Measurements from ENCODE around the gene C16orf87.

C16orf87 gene

GRCh38 chr16:46772463-46772862 is 58.5 kb downstream of the C16orf87 start:
- Histone ChIP-seq H3K9me3 (ENCODE audit: insufficient read depth, low read depth, low read length) (no peaks in the 10 kb centered on the region; the same call in 1 of the 2 replicates), H3K9ac (ENCODE audit: low read depth, low read length, poor library complexity, severe bottlenecking) (no peak overlapping the region), H3F3A (ENCODE audit: low read depth) (no peaks in the 10 kb centered on the region), H3K4me3 (ENCODE audit: low read length, poor library complexity, severe bottlenecking) (no peak overlapping the region), H3K36me3 (ENCODE audit: insufficient read depth, low read length) (no peaks in the 10 kb centered on the region), H3K9me2 (replicated peaks; ENCODE audit: low read depth, low read length) (no peaks in the 10 kb centered on the region), H4K20me1 (ENCODE audit: insufficient read depth, low read length, poor library complexity, severe bottlenecking) (no peaks in the 10 kb centered on the region), H3K4me1 (ENCODE audit: insufficient read depth, low read length, poor library complexity, severe bottlenecking) (no peaks in the 10 kb centered on the region), H3K79me2 (ENCODE audit: insufficient read depth, low read length) (no peaks in the 10 kb centered on the region), H2AFZ (ENCODE audit: low read length) (no peak overlapping the region), H3K27me3 (ENCODE audit: insufficient read depth, low read length, poor library complexity, severe bottlenecking) (no peaks in the 10 kb centered on the region), H3K4me2 (ENCODE audit: low read depth, low read length, poor library complexity, severe bottlenecking) (no peak overlapping the region)
- no peak for TF ChIP-seq CTCF (conservative IDR thresholded peaks at IDR 0.05; ENCODE audit: low read length)
- no peak for TF ChIP-seq EZH2phosphoT487 (IDR thresholded peaks at IDR 0.05; ENCODE audit: borderline replicate concordance)

DNA sequence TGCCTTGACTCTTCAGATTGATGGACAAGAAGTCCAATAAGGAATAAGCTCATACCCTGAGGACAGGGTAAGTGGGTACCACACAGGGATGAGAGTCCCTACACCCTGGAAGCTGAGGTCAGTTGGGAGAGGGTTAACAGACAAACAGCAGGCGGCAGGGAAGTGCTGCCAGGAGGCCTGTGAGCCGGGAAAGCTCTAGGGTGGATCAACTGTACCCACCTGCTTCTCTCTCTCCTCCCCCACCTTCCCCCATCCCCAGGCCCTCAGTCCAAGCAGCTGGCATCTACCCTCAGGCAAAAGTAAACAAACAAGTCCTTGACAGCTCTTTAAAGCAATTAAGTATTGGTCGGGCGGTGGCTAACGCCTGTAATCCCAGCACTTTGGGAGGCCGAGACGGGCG is 62.2 kb downstream of the C16orf87 start:
- no peak overlapping the region for H3K9ac ChIP-seq (ENCODE audit: low read depth, low read length, poor library complexity, severe bottlenecking)
- no peaks in the 10 kb centered on the region for H3K36me3 ChIP-seq (ENCODE audit: insufficient read depth, low read length)
- no peaks in the 10 kb centered on the region for H4K20me1 ChIP-seq (ENCODE audit: insufficient read depth, low read length, poor library complexity, severe bottlenecking)
- H2AFZ ChIP-seq (ENCODE audit: low read length), result no peak overlapping the region
- H3K4me3 ChIP-seq (ENCODE audit: low read length, poor library complexity, severe bottlenecking), result no peak overlapping the region
- no peaks in the 10 kb centered on the region for H3K27me3 ChIP-seq (ENCODE audit: insufficient read depth, low read length, poor library complexity, severe bottlenecking)
- H3K79me2 ChIP-seq (ENCODE audit: insufficient read depth, low read length), result no peaks in the 10 kb centered on the region
- no peaks in the 10 kb centered on the region for H3K9me2 ChIP-seq (replicated peaks; ENCODE audit: low read depth, low read length)
- no peak overlapping the region for H3K4me2 ChIP-seq (ENCODE audit: low read depth, low read length, poor library complexity, severe bottlenecking)
- no peaks in the 10 kb centered on the region for H3K4me1 ChIP-seq (ENCODE audit: insufficient read depth, low read length, poor library complexity, severe bottlenecking)
- TF ChIP-seq CTCF (conservative IDR thresholded peaks at IDR 0.05; ENCODE audit: low read length) (no peak), EZH2phosphoT487 (IDR thresholded peaks at IDR 0.05; ENCODE audit: borderline replicate concordance) (no peak)
- no peaks in the 10 kb centered on the region; the same call in 1 of the 2 replicates for H3K9me3 ChIP-seq (ENCODE audit: insufficient read depth, low read depth, low read length)
- H3F3A ChIP-seq (ENCODE audit: low read depth), result no peaks in the 10 kb centered on the region

DNA sequence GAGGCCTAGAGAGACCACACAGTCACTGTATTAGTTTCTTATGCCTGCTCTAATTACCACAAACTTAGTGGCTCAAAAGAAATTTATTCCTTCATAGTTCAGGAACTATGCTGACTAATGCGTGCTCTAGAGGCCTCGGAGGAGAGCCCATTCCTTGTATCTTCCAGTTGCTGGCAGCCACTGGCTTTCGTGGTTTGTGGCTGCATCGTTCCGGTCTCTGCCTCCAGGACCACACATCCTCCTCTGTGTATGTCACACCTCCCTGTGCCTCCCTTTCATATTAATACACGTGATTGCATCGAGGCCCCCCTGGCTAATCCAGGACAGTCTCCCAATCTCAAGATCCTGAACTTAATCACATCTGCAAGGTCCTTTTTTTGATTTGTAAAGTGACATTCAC is 65.9 kb downstream of the C16orf87 start:
- H3K4me3 ChIP-seq (ENCODE audit: low read length, poor library complexity, severe bottlenecking), result no peak overlapping the region
- H3K79me2 ChIP-seq (ENCODE audit: insufficient read depth, low read length), result no peaks in the 10 kb centered on the region
- H3K4me2 ChIP-seq (ENCODE audit: low read depth, low read length, poor library complexity, severe bottlenecking), result no peak overlapping the region
- H3K27me3 ChIP-seq (ENCODE audit: insufficient read depth, low read length, poor library complexity, severe bottlenecking), result no peaks in the 10 kb centered on the region
- H3K9ac ChIP-seq (ENCODE audit: low read depth, low read length, poor library complexity, severe bottlenecking), result no peak overlapping the region
- no peak overlapping the region for H2AFZ ChIP-seq (ENCODE audit: low read length)
- no peaks in the 10 kb centered on the region for H3K9me2 ChIP-seq (replicated peaks; ENCODE audit: low read depth, low read length)
- no peaks in the 10 kb centered on the region for H3F3A ChIP-seq (ENCODE audit: low read depth)
- H4K20me1 ChIP-seq (ENCODE audit: insufficient read depth, low read length, poor library complexity, severe bottlenecking), result no peaks in the 10 kb centered on the region
- H3K9me3 ChIP-seq (ENCODE audit: insufficient read depth, low read depth, low read length), result no peaks in the 10 kb centered on the region; the same call in 1 of the 2 replicates
- TF ChIP-seq CTCF (conservative IDR thresholded peaks at IDR 0.05; ENCODE audit: low read length) (no peak), EZH2phosphoT487 (IDR thresholded peaks at IDR 0.05; ENCODE audit: borderline replicate concordance) (no peak)
- no peaks in the 10 kb centered on the region for H3K36me3 ChIP-seq (ENCODE audit: insufficient read depth, low read length)
- H3K4me1 ChIP-seq (ENCODE audit: insufficient read depth, low read length, poor library complexity, severe bottlenecking), result no peaks in the 10 kb centered on the region
